Liver (tissue), 9 donors: ENCODE data around the gene GPR156. TPM values are rescaled to one million over a fixed set of nuclear protein-coding genes. Genes with fewer than 3 reads are reported as not detected.

Experiments
- DNase-seq: peaks from one replicate; pipeline ENCODE4 v3.0.0-alpha.2; 2017; ENCODE audit warnings: low spot score
- H3K27ac ChIP-seq, 2 donors: one replicate each; pipeline ENCODE4 v1.7.0; 2013; ENCODE audit warnings: inconsistent platforms in 2 of 2, low read length in 2 of 2, control low read depth in 1 of 2, low read depth in 1 of 2, mild to moderate bottlenecking in 1 of 2
- H3K27me3 ChIP-seq, 4 donors: one replicate each; pipeline versions ENCODE4 v1.6.1 to v1.7.0; 2013; ENCODE audit warnings: low read length in 3 of 4, inconsistent platforms in 1 of 4, mild to moderate bottlenecking in 1 of 4, moderate library complexity in 1 of 4; ENCODE audit not compliant: control insufficient read depth in 4 of 4, insufficient read depth in 4 of 4
- H3K36me3 ChIP-seq, 4 donors: one replicate each; pipeline versions ENCODE4 v1.6.1 to v1.7.0; 2013; ENCODE audit warnings: low read length in 3 of 4, mild to moderate bottlenecking in 3 of 4, low read depth in 1 of 4, moderate library complexity in 1 of 4; ENCODE audit not compliant: control insufficient read depth in 4 of 4, insufficient read depth in 3 of 4
- H3K4me1 ChIP-seq, 4 donors: one replicate each; pipeline versions ENCODE4 v1.6.1 to v1.7.0; 2013; ENCODE audit warnings: low read length in 3 of 4, mild to moderate bottlenecking in 3 of 4, moderate library complexity in 1 of 4; ENCODE audit not compliant: control insufficient read depth in 4 of 4, insufficient read depth in 4 of 4
- H3K4me3 ChIP-seq, 3 donors: one replicate each; pipeline versions ENCODE4 v1.6.1 to v1.7.0; 2013; ENCODE audit warnings: low read length in 3 of 3, control low read depth in 1 of 3, low read depth in 1 of 3, mild to moderate bottlenecking in 1 of 3
- H3K9ac ChIP-seq, 2 donors: one replicate each; pipeline ENCODE4 v1.7.0; 2013; ENCODE audit warnings: low read length in 2 of 2, mild to moderate bottlenecking in 2 of 2, moderate library complexity in 2 of 2, control low read depth in 1 of 2, low read depth in 1 of 2
- H3K9me3 ChIP-seq, 4 donors: one replicate each; pipeline versions ENCODE4 v1.6.1 to v1.7.0; 2013; ENCODE audit warnings: low read length in 3 of 4; ENCODE audit not compliant: control insufficient read depth in 4 of 4
- ATF3 ChIP-seq: IDR thresholded peaks from 2 replicates; pipeline ENCODE4 v1.6.1; 2016; ENCODE audit warnings: antibody characterized with exemption
- CTCF ChIP-seq: fragments of 150-350 bp; IDR thresholded peaks from 2 replicates; pipeline ENCODE4 v1.5.1; 2017; ENCODE audit warnings: improper control_type of control experiment, low read depth, low read length; ENCODE audit not compliant: missing input control
- EGR1 ChIP-seq, 2 donors: IDR thresholded peaks; 2 replicates each; pipeline ENCODE4 v1.6.1; 2016 to 2018; ENCODE audit warnings: antibody characterized with exemption in 2 of 2, low read depth in 2 of 2
- FOXA1 ChIP-seq: IDR thresholded peaks from 2 replicates; pipeline ENCODE4 v1.6.1; 2016; ENCODE audit warnings: antibody characterized with exemption
- FOXA2 ChIP-seq: IDR thresholded peaks from 2 replicates; pipeline ENCODE4 v1.6.1; 2016; ENCODE audit warnings: antibody characterized with exemption
- GABPA ChIP-seq, 2 donors: IDR thresholded peaks in 1 of 2; conservative IDR thresholded peaks in 1 of 2; 2 replicates each; pipeline ENCODE4 v1.6.1; 2016; ENCODE audit warnings: antibody characterized with exemption in 2 of 2, mild to moderate bottlenecking in 1 of 2, moderate library complexity in 1 of 2
- HNF4A ChIP-seq, 2 donors: conservative IDR thresholded peaks; 2 replicates each; pipeline ENCODE4 v1.6.1; 2016; ENCODE audit warnings: antibody characterized with exemption in 2 of 2, mild to moderate bottlenecking in 2 of 2
- HNF4G ChIP-seq: IDR thresholded peaks from 2 replicates; pipeline ENCODE4 v1.6.1; 2016; ENCODE audit warnings: antibody characterized with exemption
- JUND ChIP-seq, 2 donors: IDR thresholded peaks; 2 replicates each; pipeline ENCODE4 v1.6.1; 2016; ENCODE audit warnings: antibody characterized with exemption in 2 of 2
- MAX ChIP-seq: IDR thresholded peaks from 2 replicates; pipeline ENCODE4 v1.6.1; 2016; ENCODE audit warnings: antibody characterized with exemption
- NR2F2 ChIP-seq: IDR thresholded peaks from 2 replicates; pipeline ENCODE4 v1.6.1; 2016; ENCODE audit warnings: antibody characterized with exemption
- RAD21 ChIP-seq, 2 donors: IDR thresholded peaks; 2 replicates each; pipeline ENCODE4 v1.6.1; 2016; ENCODE audit warnings: antibody characterized with exemption in 2 of 2, mild to moderate bottlenecking in 2 of 2
- REST ChIP-seq: IDR thresholded peaks from 2 replicates; pipeline ENCODE4 v1.6.1; 2016; ENCODE audit warnings: antibody characterized with exemption, mild to moderate bottlenecking
- RXRA ChIP-seq, 2 donors: IDR thresholded peaks; 2 replicates each; pipeline ENCODE4 v1.6.1; 2017 to 2018; ENCODE audit warnings: antibody characterized with exemption in 2 of 2, mild to moderate bottlenecking in 1 of 2
- SP1 ChIP-seq: IDR thresholded peaks from 2 replicates; pipeline ENCODE4 v1.6.1; 2018; ENCODE audit warnings: antibody characterized with exemption, mild to moderate bottlenecking
- TAF1 ChIP-seq: conservative IDR thresholded peaks from 2 replicates; pipeline ENCODE4 v1.6.1; 2016; ENCODE audit warnings: antibody characterized with exemption, mild to moderate bottlenecking
- YY1 ChIP-seq: IDR thresholded peaks from 2 replicates; pipeline ENCODE4 v1.6.1; 2016; ENCODE audit warnings: antibody characterized with exemption, mild to moderate bottlenecking
- WGBS: extraction: QIAGEN DNeasy Blood & Tissue Kit; methylation state at CpG from one replicate; pipeline ENCODE4 v1.1.7; 2013; 5-methylcytosine and 5-hydroxymethylcytosine counted together
- polyA plus RNA-seq, 2 donors: library from polyadenylated mRNA; stranded (reverse) in 1 of 2; unstranded in 1 of 2; fragments of 200-250 nt in 1 of 2; fragments of >200 nt in 1 of 2; fragmentation: Nextera tagmentation in 1 of 2; extraction: Ambion mirVana in 1 of 2; gene quantifications; one replicate each; pipeline versions ENCODE4 v1.2.1 to v1.2.3, GENCODE V29; 2013 to 2015
- total RNA-seq, 2 donors: library from RNA; depleted of rRNA; stranded (reverse); fragments of >200 nt; gene quantifications; one replicate each; pipeline ENCODE4 v1.2.3, GENCODE V29; 2014
- donor health status: healthy.
- donor health status: healthy.
- donor health status: healthy.
- donor health status: healthy.
- donor health status: healthy.

The GPR156 gene
- total and polyA plus RNA-seq, 4 donors: 0.02 to 0.17 (median 0.09) TPM; not detected in 1

DNA sequence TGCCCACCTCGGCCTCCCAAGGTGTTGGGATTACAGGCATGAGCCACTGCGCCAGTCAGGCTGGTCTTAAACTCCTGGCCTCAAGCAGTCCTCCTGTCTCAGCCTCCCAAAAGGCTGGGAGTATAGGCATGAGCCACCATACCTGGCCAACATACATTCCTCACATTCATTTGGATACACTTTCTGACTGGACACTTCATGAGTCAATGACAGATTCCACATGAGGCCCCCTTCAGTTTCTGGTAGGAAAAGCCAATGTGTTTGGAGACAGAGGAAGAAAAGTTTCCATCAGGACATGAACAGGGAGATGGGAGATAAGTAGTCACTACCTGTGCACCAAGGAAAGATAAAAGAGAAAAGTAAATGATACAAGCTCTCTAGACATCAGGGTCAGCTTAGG is 141.3 kb downstream of the GPR156 start:
- 96% methylated on average over 2 of the region's 2 CpGs for WGBS
- H3K27ac ChIP-seq: no peak overlapping the region
- H3K4me3 ChIP-seq: no peak overlapping the region
- H3K4me1 ChIP-seq: no peaks in the 10 kb centered on the region
- H3K27me3 ChIP-seq: no peaks in the 10 kb centered on the region
- no peak for DNase-seq
- TF ChIP-seq SP1 (no peak), RAD21 (IDR thresholded peaks at IDR 0.05) (no peak), NR2F2 (no peak), HNF4A (conservative IDR thresholded peaks at IDR 0.05) (no peak), ATF3 (no peak), HNF4G (no peak), REST (no peak), RXRA (IDR thresholded peaks at IDR 0.05) (no peak)
- H3K9ac ChIP-seq: no peak overlapping the region
- no peaks in the 10 kb centered on the region for H3K36me3 ChIP-seq
- no peaks in the 10 kb centered on the region for H3K9me3 ChIP-seq

GRCh38 chr3:120142236-120142635 is 142.8 kb downstream of the GPR156 start:
- DNase-seq: no peak
- TF ChIP-seq TAF1: no peak
- TF ChIP-seq YY1: no peak
- TF ChIP-seq RAD21 (IDR thresholded peaks at IDR 0.05): no peak
- TF ChIP-seq HNF4A (conservative IDR thresholded peaks at IDR 0.05): no peak
- no peak for TF ChIP-seq FOXA1
- no peak for TF ChIP-seq HNF4G
- no peak for TF ChIP-seq MAX
- TF ChIP-seq EGR1 (IDR thresholded peaks at IDR 0.05; ENCODE audit: low read depth in 2 of 2): no peak
- no peak for TF ChIP-seq ATF3
- 82% methylated on average over 4 of the region's 4 CpGs for WGBS

GRCh38 chr3:120140098-120140742 is 144.8 kb downstream of the GPR156 start:
- Histone ChIP-seq H3K9me3 (no peaks in the 10 kb centered on the region), H3K27me3 (no peaks in the 10 kb centered on the region), H3K27ac (no peak overlapping the region), H3K4me1 (no peaks in the 10 kb centered on the region), H3K9ac (no peak overlapping the region), H3K36me3 (no peaks in the 10 kb centered on the region), H3K4me3 (no peak overlapping the region)
- WGBS: 98% methylated on average over 52 of the region's 52 CpGs
- no peak for DNase-seq
- TF ChIP-seq JUND (IDR thresholded peaks at IDR 0.05) (no peak), TAF1 (no peak), SP1 (no peak), RXRA (IDR thresholded peaks at IDR 0.05) (no peak), HNF4G (no peak), FOXA2 (no peak), MAX (no peak), HNF4A (conservative IDR thresholded peaks at IDR 0.05) (no peak), CTCF (no peak), GABPA (IDR thresholded peaks at IDR 0.05 in 1 of 2, conservative IDR thresholded peaks at IDR 0.05 in 1 of 2) (no peak), REST (no peak)

More at GRCh38 chr3:120142236-120142635, 142.8 kb downstream of the GPR156 start:
- Histone ChIP-seq H3K4me1 (no peaks in the 10 kb centered on the region), H3K4me3 (no peak overlapping the region), H3K9me3 (no peaks in the 10 kb centered on the region), H3K9ac (no peak overlapping the region), H3K27ac (no peak overlapping the region), H3K36me3 (no peaks in the 10 kb centered on the region), H3K27me3 (no peaks in the 10 kb centered on the region)
